AML-193 (cell line): Measurements from ENCODE around the gene TUBA1B.
"Not testable (repeated sequence)": the region's sequence is repeated elsewhere in the genome, so short reads cannot be mapped to it uniquely, and the experiment has no call there.

ENCODE experiments used
- DNase-seq, 2 experiments: peaks; one replicate each; lab custom pipeline; 2025; lab: John Stamatoyannopoulos, UW

TUBA1B gene

DNA sequence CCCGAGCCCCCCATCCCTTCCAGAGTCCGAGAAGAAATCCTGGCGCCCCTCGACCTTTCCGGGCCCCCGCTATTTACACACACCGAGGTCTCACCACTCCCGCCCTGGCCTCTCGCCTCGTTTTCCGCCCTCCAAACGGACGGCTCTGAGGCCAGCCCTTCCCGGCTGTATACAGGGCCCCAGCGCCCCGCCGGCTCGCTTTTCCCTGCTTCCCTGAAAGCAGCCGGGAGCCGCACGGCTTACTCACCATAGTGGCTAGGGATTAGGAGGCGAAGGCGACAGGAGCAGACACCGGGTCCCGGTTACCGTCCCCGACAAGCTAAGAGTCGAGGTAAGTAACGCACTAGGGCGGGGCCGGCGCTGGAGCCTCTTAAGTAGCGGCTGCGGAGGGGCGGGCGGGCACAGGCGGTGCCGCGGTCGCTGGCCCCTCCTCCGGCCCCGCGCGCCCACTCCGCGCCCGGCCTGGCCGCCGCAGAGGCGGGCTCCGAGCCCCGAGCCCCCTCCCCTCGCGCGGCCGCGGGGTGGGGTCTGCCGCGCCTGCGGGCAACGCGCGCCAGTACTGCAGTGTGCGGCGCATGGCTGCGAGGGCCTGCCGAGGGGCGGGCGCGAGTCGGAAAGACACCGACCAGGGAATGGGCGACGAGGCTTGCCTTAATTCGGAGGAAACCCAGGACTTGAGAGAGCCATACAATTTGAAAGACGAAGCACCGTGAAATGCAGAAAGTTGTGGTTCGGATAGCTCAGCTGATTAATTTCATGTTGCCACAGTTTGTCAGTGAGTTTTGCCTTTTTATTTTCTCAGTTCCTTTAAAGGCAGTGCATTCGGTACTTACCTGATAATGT, at the start of gene TUBA1B:
Gene TUBA1B, minus strand, starts transcription at position 345 of the 843 bp plus-strand sequence. Its CDS starts 95 bp downstream, at position 250.
- peak; percentile 77 to 81 for DNase-seq

DNA sequence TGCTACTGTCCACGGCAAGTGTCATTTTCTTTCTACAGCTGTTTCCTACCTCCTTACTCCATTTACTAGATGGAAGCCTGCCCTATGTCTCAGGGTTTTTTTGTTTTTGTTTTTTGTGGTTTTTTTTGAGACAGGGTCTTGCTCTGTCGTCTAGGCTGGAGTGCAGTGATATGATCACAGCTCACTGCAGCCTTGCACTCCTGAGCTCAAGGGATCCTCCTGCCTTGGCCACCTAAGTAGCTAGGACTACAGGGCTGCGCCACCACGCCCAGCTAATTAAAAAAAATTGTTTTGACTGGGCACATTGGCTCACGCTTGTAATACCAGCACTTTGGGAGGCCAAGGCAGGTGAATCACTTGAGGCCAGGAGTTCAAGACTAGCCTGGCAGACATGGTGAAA, 43.0 kb upstream of the TUBA1B start:
- DNase-seq: no peak

DNA sequence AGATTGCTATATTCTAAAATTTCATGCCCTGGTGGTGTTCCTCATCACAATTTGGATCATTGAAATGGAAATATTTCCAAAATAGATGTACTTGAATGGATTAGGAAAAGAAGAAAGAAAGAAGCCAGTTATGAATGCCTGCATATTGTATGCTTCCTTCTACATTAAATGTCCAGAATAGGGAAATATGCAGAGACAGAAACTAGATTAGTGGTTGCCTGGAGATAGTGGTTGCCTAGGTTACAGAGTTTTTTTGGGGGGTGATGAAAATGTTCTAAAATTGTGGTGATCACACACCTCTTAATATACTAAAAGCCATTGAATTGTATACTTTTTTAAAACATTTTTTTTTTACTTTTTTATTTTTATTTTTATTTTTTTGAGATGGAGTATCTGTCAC, 39.7 kb upstream of the TUBA1B start:
- DNase-seq: no peak

DNA sequence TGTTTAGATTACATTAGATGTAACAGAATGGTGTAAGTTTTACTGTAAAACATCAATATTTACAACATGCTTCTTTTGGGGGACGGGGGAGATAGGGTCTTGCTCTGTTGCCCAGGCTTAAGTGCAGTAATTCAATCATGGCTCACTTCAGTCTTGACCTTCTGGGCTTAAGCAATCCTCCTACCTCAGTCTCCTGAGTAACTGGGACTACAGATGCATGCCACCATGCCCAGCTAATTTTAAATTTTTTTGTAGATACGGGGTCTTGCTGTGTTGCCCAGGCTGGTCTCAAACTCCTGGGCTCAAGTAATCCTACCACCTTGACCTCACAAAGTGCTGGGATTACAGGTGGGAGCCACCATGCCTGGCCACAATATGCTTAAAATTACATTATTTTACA, 33.9 kb upstream of the TUBA1B start:
- DNase-seq: no peak

DNA sequence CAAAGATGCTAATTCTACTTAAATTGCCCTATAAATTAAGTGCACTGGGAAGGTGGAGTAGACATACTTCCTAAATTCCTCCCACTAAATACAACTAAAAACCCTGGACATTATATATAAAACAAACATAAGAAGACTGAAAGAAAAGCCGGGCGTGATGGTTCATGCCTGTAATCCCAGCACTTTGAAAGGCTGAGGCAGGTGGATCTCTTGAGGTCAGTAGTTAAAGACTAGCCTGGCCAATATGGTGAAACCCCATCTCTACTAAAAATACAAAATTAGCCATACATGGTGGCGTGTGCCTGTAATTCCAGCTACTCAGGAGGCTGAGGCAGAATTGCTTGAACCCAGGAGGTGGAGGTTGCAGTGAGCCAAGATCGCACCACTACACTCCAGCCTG, 30.7 kb upstream of the TUBA1B start:
- not testable (repeated sequence) for DNase-seq

DNA sequence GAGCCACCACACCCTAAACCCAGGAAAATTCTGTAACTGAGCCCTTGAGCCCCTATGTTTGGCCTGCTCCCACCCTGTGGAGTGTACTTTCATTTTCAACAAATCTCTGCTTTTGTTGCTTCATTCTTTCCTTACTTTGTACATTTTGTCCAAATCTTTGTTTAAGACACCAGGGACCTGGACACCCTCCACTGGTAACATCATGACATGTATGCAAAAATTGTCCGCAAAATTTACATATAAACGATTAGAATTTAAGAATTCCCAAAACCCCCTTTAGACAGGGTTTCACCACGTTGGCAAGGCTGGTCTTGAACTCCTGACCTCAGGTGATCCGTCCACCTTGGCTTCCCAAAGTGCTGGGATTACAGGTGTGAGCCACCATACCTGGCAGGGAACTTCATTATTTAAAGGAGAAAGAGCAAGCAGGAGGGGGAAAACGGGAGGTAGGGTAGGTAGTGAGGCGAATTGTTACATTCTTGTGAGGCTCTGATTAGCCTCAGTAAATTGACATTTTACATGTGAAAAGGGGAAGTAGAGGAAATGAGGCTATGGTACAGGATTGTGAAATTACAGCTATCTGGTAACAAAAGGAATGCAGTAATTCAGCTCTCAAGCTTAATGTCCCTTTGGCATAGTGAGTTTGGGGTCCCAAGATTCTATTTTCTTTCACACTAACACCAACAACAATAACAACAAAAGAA, 30.0 kb upstream of the TUBA1B start:
- peak; percentile 76 to 83 for DNase-seq

DNA sequence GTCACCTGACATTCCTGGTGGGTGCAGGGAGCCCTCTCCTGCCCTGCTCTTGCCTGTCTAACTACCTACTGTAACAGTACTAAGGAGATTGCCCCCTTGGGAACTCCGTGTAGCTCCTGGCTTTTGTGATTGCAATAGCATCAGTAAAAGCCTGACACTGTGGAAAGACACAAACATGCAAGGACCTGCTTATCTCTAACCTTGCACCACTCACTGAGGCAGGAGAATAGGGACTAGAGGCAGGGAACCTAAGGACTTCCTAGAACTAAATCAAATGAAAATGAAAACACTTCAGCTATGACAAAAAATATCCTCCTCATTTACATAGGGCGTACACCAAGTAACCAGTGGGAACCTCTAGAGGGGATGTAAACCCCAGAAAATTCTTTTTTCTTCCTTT, 29.2 kb upstream of the TUBA1B start:
- DNase-seq: no peak

DNA sequence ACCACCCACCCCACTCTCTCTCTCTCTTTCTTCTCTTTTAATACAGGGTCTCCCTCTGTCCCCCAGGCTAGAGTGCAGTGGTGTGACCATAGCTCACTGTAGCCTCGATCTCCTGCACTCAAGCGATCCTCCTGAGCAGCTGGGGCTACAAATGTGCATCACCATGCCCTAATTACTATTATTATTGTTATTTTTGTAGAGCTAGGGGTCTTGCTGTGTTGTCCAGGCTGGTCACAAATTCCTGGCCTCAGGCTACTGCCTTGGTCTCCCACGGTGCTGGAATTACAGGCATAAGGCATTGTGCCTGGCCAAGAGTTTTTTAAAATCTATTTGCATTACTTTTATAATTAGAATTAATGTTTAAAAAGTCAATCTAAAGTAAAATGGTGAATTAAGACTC, 23.0 kb upstream of the TUBA1B start:
- no peak for DNase-seq

DNA sequence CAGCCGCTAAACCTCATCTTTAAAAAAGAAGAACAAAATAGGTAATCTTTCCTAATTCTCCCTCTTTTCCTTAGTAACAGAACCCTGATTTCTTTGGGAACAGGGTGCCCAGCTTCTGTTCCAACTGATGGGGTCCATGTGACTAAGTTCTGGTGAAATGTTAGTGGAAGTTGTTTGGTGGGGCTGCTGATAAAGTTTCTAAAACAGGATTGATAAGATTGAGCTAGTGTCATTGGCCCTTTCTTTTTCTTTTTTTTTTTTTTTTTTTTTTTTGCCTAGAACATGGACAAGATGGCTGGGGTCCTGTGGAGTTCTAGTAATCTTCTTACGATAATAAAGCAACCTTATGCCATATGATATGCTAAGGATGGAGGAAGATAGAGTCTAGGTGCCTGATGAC, 16.2 kb upstream of the TUBA1B start:
- no peak for DNase-seq

DNA sequence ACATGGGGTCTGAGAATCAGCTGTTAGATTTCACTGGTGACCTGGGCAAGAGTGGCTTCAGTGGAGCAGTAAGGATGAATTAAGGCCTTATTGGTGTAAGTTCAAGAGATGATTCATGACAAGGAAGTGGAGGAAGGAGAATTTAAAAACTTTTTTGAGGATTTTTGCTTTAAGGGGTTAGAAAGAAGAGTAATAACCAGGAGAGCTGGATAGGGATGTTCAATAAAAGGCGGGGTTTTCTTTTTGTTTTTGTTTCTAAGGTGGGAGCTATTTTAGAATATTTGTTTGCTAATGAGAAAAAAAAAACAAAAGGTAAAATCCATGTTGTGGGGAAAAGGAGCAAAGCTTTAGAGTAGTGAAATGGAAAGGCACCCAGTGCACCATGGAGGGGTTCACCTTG, 15.2 kb upstream of the TUBA1B start:
- no peak for DNase-seq

DNA sequence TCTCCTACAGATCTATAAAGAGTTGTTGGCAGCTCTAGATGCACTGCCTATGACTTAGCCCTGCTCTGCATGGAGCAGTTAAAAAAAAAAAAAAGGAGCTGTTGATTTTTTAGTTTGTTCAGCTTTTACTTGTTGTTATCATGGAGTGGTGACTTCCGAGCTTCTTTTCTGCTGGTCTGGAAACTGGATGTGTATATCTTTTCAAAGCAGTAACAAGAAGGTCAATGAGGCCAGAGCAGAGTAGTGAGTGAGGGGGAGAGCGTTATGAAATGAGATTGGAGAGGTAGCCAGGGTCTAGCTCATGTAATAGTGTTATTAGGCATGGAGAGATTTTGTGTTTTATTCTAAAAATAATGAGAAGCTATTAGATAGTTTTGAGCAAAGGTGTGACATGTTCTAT, 13.2 kb upstream of the TUBA1B start:
- DNase-seq: no peak

DNA sequence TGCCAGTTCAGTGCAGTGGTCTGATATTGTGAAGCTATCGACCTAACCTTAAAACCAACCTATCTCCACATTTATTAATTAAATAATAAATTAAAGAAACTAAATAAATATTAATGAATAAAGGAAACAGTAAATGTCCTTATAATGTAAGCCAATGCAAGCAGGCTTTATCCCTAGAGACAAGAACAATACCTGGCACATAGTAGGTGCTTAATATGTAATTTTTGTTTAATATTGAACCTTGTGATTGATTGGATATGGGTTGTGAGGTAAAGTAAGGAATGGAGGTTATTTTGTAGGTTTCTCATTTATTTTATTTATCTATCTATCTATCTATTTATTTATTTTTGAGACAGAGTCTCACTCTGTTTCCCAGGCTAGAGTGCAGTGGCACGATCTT, 7.8 kb upstream of the TUBA1B start:
- no peak for DNase-seq

DNA sequence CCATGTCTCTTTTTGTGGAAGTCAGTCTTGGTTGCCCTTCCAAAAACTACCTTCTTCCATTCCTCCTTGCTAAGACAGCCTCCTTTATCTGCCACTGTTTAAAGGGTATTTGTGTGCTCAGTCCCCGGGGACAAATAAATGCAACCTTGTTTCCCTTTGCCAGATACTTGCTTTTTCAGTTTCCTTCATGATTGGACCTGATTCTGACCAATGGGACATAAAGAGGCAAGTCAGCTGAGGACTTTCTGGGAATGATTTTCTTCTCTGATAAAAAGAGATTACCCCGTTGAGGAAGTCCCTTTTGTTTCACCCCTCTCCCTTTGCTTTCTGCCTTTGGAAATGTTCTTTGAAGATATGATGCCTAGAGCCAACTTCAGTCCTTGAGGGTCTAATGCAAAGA, 7.4 kb upstream of the TUBA1B start:
- no peak for DNase-seq

DNA sequence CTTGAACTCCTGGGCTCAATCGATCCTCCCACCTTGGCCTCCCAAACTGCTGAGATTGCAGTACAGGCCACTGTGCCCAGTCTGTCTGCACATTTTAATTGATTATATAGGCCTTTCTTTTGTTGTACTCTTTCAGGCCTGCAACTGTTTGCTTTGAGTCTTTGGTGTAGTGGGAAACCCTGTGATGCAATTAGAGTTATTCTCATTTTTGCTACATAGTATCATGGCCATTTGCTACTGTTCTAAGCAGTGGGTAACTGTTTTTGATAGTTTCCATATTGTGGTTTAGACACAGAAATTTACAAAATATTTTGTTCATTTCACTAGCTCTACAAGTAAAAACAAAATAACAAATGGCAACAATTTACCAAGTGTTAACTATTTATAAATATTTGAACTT, 6.3 kb upstream of the TUBA1B start:
- DNase-seq: no peak

DNA sequence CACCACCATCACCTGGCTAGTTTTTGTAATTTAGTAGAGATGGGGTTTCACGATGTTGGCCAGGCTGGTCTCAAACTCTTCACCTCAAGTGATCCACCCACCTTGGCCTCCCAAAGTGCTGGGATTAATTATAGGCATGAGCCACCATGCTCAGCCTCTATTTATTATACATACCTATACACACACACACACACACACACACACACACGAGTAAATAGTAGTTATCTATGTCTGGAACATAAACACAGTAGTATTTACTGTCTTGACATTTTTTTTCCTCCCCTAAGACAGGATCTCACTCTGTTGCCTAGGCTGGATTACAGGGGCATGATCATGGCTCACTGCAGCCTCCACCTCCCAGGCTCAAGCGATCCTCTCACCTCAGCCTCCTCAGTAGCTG, 5.8 kb upstream of the TUBA1B start:
- DNase-seq: not testable (repeated sequence)

DNA sequence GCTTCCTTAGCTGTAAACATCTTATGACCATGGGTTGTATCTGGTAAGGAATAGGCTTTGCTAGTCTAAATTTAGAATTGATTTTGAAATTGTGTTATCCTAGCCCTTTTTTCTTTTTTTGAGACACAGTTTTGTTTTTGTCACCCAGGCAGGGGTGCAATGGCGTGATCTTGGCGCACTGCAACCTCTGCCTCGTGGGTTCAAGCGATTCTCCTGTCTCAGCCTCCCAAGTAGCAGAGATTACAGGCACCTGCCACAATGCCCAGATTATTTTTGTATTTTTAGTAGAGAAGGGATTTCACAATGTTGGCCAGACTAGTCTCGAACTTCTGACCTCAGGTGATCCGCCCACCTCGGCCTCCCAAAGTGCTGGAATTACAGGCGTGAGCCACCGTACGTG, 2.4 kb upstream of the TUBA1B start:
- DNase-seq: no peak

DNA sequence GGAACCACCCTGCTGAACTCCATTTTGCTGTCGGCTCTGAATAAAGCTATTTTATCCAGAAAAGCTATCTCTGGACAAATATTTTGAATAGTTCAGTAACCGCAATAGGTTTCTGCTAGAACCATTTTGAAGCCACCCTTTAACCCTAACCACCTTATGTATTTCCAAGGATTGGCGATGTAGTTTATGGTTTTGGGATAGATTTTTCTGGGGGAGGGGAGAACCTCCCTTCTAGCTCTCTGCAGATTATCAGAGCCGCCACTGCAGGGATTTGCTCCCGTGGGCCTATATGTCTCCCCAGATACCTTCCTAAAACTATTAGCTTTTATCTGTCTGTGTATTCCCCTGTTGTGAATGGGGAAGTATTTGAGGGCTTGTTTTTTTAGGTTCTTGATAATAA, 1.8 kb upstream of the TUBA1B start:
- DNase-seq: no peak

DNA sequence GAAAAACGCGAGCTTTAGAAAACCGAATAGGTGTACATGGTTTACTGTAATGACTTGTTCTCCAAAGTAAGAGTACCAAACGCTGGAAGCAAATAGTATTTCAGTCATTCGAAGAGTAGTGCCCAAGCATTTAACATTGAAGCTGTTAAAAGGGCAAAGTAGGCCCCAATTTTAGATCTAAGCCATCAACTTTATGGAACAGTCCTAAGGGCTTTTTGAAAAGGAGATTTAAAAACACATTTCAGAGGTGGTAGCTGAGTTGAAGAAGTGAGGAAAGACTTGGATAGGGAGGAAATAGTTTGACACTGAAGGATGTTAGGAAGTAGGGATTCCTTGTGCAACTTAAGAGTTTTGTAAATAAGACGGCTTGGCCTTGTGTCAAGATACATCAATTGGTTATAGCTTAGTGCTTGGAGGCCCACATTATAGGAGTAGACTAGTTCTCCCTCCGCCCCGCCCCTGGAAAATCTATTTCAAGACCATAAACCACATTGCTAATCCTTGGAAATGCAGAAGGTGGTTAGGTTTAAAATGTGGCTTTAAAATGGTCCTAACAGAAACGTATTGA, 783 bp upstream of the TUBA1B start:
- DNase-seq: peak; percentile 32 to 57

DNA sequence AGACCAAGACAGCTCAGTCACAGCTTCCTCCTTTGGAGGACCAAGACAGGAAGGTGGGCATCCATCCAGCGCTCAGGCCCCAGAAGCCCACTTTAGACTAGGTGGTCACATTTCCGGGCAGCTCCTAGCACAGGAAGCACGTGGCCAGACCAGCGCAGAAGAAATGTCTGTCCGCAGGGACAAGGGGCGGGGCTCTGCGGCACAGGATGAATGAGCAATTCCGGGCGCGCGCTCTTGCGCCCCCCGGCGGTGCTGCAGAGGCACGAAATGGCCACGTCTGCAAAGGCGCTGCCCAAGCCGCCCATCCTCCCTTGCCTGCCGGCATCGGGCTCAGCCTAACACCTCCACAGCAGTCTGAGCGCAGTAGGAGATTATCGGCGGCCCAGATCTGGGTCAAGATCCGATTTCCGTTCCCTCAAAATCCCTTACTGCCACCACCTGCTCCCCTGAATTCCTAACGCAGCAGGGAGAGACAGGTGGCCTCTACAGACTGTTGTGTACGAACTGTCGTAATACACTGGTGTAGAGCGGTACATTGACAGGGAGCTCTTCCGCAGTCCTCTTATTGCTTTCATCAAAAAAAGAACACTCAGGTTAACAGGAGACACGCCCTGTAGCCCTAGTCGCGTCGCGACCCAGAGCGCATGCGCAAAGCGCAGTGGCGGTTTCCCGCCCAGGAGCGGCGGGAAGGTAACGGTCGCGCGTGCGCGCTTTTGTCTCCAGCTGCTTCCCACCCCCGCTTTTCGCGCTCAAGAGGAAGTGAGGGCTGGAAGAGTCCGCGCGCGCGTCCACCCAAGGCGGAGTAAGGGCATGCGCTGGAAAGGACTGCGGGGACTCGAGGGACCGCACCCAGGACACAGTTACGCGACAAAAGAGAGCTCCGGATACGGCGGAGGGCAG, 794 bp downstream of the TUBA1B start:
- peak; percentile 91 to 93 for DNase-seq

DNA sequence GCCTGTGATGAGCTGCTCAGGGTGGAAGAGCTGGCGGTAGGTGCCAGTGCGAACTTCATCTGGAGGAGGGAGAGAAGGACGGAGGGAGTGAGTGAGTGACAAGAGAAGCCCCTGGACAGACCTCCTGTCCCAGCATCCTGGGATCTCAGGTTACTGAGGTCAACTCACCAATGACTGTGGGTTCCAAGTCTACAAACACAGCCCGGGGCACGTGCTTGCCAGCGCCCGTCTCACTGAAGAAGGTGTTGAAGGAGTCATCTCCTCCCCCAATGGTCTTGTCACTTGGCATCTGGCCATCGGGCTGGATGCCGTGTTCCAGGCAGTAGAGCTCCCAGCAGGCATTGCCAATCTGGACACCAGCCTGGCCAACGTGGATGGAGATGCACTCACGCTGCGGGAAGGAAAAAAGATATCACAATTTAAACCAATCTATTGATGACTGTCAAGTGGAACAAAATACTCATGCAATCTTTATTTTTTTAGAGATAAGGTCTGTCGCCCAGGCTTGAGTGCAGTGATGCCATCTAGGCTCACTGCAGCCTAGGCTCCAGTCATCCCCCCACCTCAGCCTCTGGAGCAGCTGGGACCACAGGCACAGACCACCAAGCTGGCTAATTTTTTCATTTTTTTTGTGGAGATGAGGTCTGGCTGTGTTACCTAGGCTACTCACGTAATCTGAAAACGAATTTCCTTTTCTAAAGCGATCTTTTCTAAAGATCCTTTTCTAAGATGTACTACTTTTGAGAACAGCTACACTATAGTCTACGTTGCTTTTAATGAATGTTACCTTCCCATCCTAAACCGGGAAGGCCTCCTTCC, 1.7 kb downstream of the TUBA1B start:
- no peak for DNase-seq

DNA sequence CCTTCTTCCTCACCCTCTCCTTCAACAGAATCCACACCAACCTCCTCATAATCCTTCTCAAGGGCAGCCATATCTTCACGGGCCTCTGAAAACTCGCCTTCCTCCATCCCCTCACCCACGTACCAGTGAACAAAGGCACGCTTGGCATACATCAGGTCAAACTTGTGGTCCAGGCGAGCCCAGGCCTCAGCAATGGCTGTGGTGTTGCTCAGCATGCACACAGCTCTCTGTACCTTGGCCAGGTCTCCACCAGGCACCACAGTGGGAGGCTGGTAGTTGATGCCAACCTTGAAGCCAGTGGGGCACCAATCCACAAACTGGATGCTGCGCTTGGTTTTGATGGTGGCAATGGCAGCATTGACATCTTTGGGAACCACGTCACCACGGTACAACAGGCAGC, 3.2 kb downstream of the TUBA1B start:
- DNase-seq: not testable (repeated sequence)
